OCI-LY7 (cell line): ENCODE results near the gene CTNNAL1. TPM values are rescaled to one million over a fixed set of nuclear protein-coding genes. Genes with fewer than 3 reads are reported as not detected.

Source experiments
- BruUV-seq: library from RNA; stranded (reverse); fragments of 400-500 nt; replicated peaks from 2 replicates; lab custom pipeline; 2021; lab: Mats Ljungman, UMichigan
- CTCF ChIA-PET: fragments of 300-600 bp; sonication (Branson Sonifier 250); formaldehyde crosslinking; loops from one replicate; lab custom pipeline; 2022; ENCODE audit warnings: antibody characterized with exemption; ENCODE audit not compliant: unreplicated experiment; lab: Charles Lee
- POLR2A ChIA-PET: fragments of 300-600 bp; sonication (Branson Sonifier 250); formaldehyde crosslinking; loops from one replicate; lab custom pipeline; 2022; ENCODE audit warnings: antibody characterized with exemption; lab: Charles Lee
- DNase-seq: peaks from one replicate; pipeline ENCODE4 v3.0.0-alpha.2; 2015; ENCODE audit warnings: low spot score
- H2AFZ ChIP-seq: fragments of 200-600 bp; sonication (generic), shearing (Covaris generic); 2 replicates; pipeline ENCODE4 v1.6.1; 2014; ENCODE audit warnings: mild to moderate bottlenecking, antibody characterized with exemption, low read length, moderate library complexity
- H3K27ac ChIP-seq: fragments of 200-600 bp; sonication (generic); 2 replicates; pipeline ENCODE4 v1.5.1; 2014; ENCODE audit warnings: mixed run types, low read depth, mild to moderate bottlenecking, moderate library complexity, low read length, inconsistent platforms; ENCODE audit not compliant: poor library complexity, severe bottlenecking
- H3K36me3 ChIP-seq: fragments of 200-600 bp; sonication (generic); 2 replicates; pipeline ENCODE4 v1.6.1; 2014; ENCODE audit warnings: mild to moderate bottlenecking, antibody characterized with exemption, low read length, moderate library complexity, mixed read lengths; ENCODE audit not compliant: insufficient read depth
- H3K4me1 ChIP-seq: fragments of 200-600 bp; sonication (generic); 2 replicates; pipeline ENCODE4 v1.5.1; 2014; ENCODE audit warnings: mild to moderate bottlenecking, low read length; ENCODE audit not compliant: insufficient read depth, poor library complexity, severe bottlenecking
- H3K4me2 ChIP-seq: fragments of 200-600 bp; sonication (generic); 2 replicates; pipeline ENCODE4 v1.6.1; 2014; ENCODE audit warnings: mild to moderate bottlenecking, low read length
- H3K4me3 ChIP-seq: fragments of 200-600 bp; sonication (generic); 2 replicates; pipeline ENCODE4 v1.5.1; 2014; ENCODE audit warnings: mild to moderate bottlenecking, low read depth, low read length; ENCODE audit not compliant: poor library complexity, severe bottlenecking
- H3K79me2 ChIP-seq: fragments of 200-600 bp; sonication (generic); 2 replicates; pipeline ENCODE4 v1.6.1; 2016; ENCODE audit warnings: low read depth, mild to moderate bottlenecking, low read length, moderate library complexity, mixed read lengths; ENCODE audit not compliant: insufficient read depth
- H3K9me2 ChIP-seq: fragments of 200-600 bp; sonication (generic); 2 replicates; pipeline ENCODE4 v1.6.1; 2016; ENCODE audit warnings: mild to moderate bottlenecking, low read length, mixed read lengths; ENCODE audit not compliant: insufficient read depth
- H3K9me3 ChIP-seq: fragments of 200-600 bp; sonication (generic); 2 replicates; pipeline ENCODE4 v1.6.1; 2014; ENCODE audit warnings: mild to moderate bottlenecking, mixed run types, low read length, mixed read lengths
- H4K20me1 ChIP-seq: fragments of 200-600 bp; sonication (generic); 2 replicates; pipeline ENCODE4 v1.6.1; 2014; ENCODE audit warnings: mild to moderate bottlenecking, antibody characterized with exemption, low read length, moderate library complexity, mixed read lengths; ENCODE audit not compliant: insufficient read depth
- CTCF ChIP-seq: fragments of 200-600 bp; sonication (generic); conservative IDR thresholded peaks from 2 replicates; pipeline ENCODE4 v1.5.1; 2014; ENCODE audit warnings: mild to moderate bottlenecking, antibody characterized with exemption, low read length, moderate library complexity, mixed read lengths
- EZH2phosphoT487 ChIP-seq: fragments of 200-600 bp; sonication (generic); IDR thresholded peaks from 2 replicates; pipeline ENCODE4 v1.6.1; 2018; ENCODE audit warnings: low read depth, borderline replicate concordance, mild to moderate bottlenecking, mixed run types, antibody characterized with exemption, low read length, moderate library complexity, mixed read lengths
- intact Hi-C: fragments of 100-400 bp; cut with micrococcal nuclease; formaldehyde crosslinking; loops from one replicate; pipeline ENCODE4 v1.10.0; 2022; ENCODE audit not compliant: unreplicated experiment
- total RNA-seq, 2 experiments: library from RNA; depleted of rRNA in 1 of 2; stranded (reverse); fragments of >200 nt in 1 of 2; shearing (Covaris generic) in 1 of 2; gene quantifications; 2 replicates each; pipeline ENCODE4 v1.2.3, GENCODE V29; 2014 to 2022

CTNNAL1 gene
- total RNA-seq, 2 experiments from 2014 or later = 32.0 to 35.3 TPM

GRCh38 chr9:109019420-109019819 is 6.1 kb upstream of the CTNNAL1 start:
- Histone ChIP-seq H3K9me3 (no peaks in the 10 kb centered on the region), H3K4me2 (no peak overlapping the region), H3K79me2 (no peaks in the 10 kb centered on the region), H4K20me1 (peaks cover 6% of the 10 kb centered on the region; the same call in 1 of the 2 replicates), H2AFZ (no peak overlapping the region), H3K27ac (no peak overlapping the region), H3K36me3 (peaks cover 60% of the 10 kb centered on the region), H3K4me3 (no peak overlapping the region), H3K9me2 (no peaks in the 10 kb centered on the region), H3K4me1 (peaks cover 4% of the 10 kb centered on the region)
- no peak for DNase-seq
- TF ChIP-seq EZH2phosphoT487 = no peak
- TF ChIP-seq CTCF = no peak
- ChIA-PET CTCF (no interaction called here), POLR2A (interaction anchor here (0.7 to 1.1 kb wide), 2 partner anchors 8 to 1237 kb away, joined by 3 read pairs; partner anchors contain the start of gene TXN)
- intact Hi-C loops = no loop called here
- BruUV-seq = TSS peak; percentile 8

- DNase-seq = no peak
- CTCF ChIA-PET = no interaction called here
- Histone ChIP-seq H3K9me2 (no peaks in the 10 kb centered on the region), H3K27ac (no peak overlapping the region), H3K4me3 (no peak overlapping the region), H3K4me2 (no peak overlapping the region), H3K4me1 (peaks cover 11% of the 10 kb centered on the region), H3K9me3 (no peaks in the 10 kb centered on the region), H3K36me3 (peaks cover 48% of the 10 kb centered on the region), H4K20me1 (peaks cover 6% of the 10 kb centered on the region; the same call in 1 of the 2 replicates), H3K79me2 (peaks cover 2% of the 10 kb centered on the region; the same call in 1 of the 2 replicates), H2AFZ (no peak overlapping the region)
- TSS peak; percentile 4 for BruUV-seq
- POLR2A ChIA-PET = interaction anchor here (1.2 kb wide), 1 partner anchor 13 kb away, joined by 4 read pairs; no protein-coding TSS in a partner anchor
- TF ChIP-seq CTCF (no peak), EZH2phosphoT487 (no peak)
- intact Hi-C loops = loop anchor here (1.0 kb wide), 1 partner anchor 43 kb away; no protein-coding TSS in a partner anchor
Measured at GRCh38 chr9:109017493-109017892, 4.2 kb upstream of the CTNNAL1 start.

GRCh38 chr9:109017061-109017460 is 3.8 kb upstream of the CTNNAL1 start:
- Histone ChIP-seq H3K79me2 (peaks cover 7% of the 10 kb centered on the region; the same call in 1 of the 2 replicates), H4K20me1 (peaks cover 8% of the 10 kb centered on the region), H3K9me3 (no peaks in the 10 kb centered on the region), H2AFZ (no peak overlapping the region), H3K9me2 (no peaks in the 10 kb centered on the region), H3K4me1 (peaks cover 15% of the 10 kb centered on the region), H3K4me3 (no peak overlapping the region), H3K27ac (no peak overlapping the region), H3K4me2 (no peak overlapping the region), H3K36me3 (peaks cover 46% of the 10 kb centered on the region)
- TF ChIP-seq CTCF = no peak
- TF ChIP-seq EZH2phosphoT487 = no peak
- ChIA-PET CTCF (no interaction called here), POLR2A (interaction anchor here (0.7 to 1.2 kb wide), 2 partner anchors 12 to 1057 kb away, joined by 3 to 4 read pairs; no protein-coding TSS in a partner anchor)
- intact Hi-C loops = loop anchor here (1.0 kb wide), 1 partner anchor 43 kb away; no protein-coding TSS in a partner anchor
- BruUV-seq = no TSS peak
- DNase-seq = no peak
